Measurements from ENCODE around the gene HEY2.
"Not testable (repeated sequence)": the region's sequence is repeated elsewhere in the genome, so short reads cannot be mapped to it uniquely, and the experiment has no call there.

The HEY2 gene

GRCh38 chr6:125797886-125798444, 48.5 kb downstream of the HEY2 start:
- no peak for DNase-seq

- DNase-seq = no peak
Observed at GRCh38 chr6:125798734-125799508, 49.5 kb downstream of the HEY2 start.

- no peak for DNase-seq
Observed at GRCh38 chr6:125802383-125802782, 53.0 kb downstream of the HEY2 start.

GRCh38 chr6:125802943-125803377, 53.5 kb downstream of the HEY2 start:
- DNase-seq = no peak

- DNase-seq = no peak
Observed at GRCh38 chr6:125804264-125804663, 54.8 kb downstream of the HEY2 start.

GRCh38 chr6:125804866-125805425, 55.5 kb downstream of the HEY2 start:
- DNase-seq = not testable (repeated sequence)

GRCh38 chr6:125806813-125807212, 57.4 kb downstream of the HEY2 start:
- no peak for DNase-seq

GRCh38 chr6:125807293-125807692, 57.9 kb downstream of the HEY2 start:
- DNase-seq = no peak

- no peak for DNase-seq
Observed at GRCh38 chr6:125808060-125808459, 58.6 kb downstream of the HEY2 start.

GRCh38 chr6:125808591-125808990, 59.2 kb downstream of the HEY2 start:
- no peak for DNase-seq

GRCh38 chr6:125809570-125810170, 60.2 kb downstream of the HEY2 start:
- DNase-seq = peak; percentile 30

- DNase-seq = peak; percentile 95
Observed at GRCh38 chr6:125810445-125810844, 61.0 kb downstream of the HEY2 start.

Measured in NCI-H1105 treated with DMSO at 0.1 percent for 48 hours (cell line).